Stimulated activated CD4-positive, alpha-beta T cell treated with anti-CD3 and anti-CD28 coated beads, Interleukin-1b, Interleukin-23, amount 100 ng/mL, for 48 hours (primary cell): ENCODE measurements around the gene TIMP3.

Source experiments
- DNase-seq: peaks from one replicate; pipeline ENCODE4 v3.0.0-alpha.2; 2020

The TIMP3 gene

GRCh38 chr22:32809786-32810554 lies 8.5 kb downstream of the TIMP3 start:
- no peak for DNase-seq

- no peak for DNase-seq
Observed at GRCh38 chr22:32810555-32811133, 9.1 kb downstream of the TIMP3 start.

GRCh38 chr22:32811788-32812545 lies 10.5 kb downstream of the TIMP3 start:
- no peak for DNase-seq

- DNase-seq: no peak
Observed at GRCh38 chr22:32814285-32814860, 12.9 kb downstream of the TIMP3 start.

- no peak for DNase-seq
Observed at GRCh38 chr22:32815059-32815458, 13.6 kb downstream of the TIMP3 start.

- DNase-seq: no peak
Observed at GRCh38 chr22:32815943-32816342, 14.4 kb downstream of the TIMP3 start.

- DNase-seq: no peak
Observed at GRCh38 chr22:32817137-32817730, 15.7 kb downstream of the TIMP3 start.

- no peak for DNase-seq
Observed at GRCh38 chr22:32818446-32819115, 17.1 kb downstream of the TIMP3 start.

- no peak for DNase-seq
Observed at GRCh38 chr22:32819120-32819519, 17.6 kb downstream of the TIMP3 start.

- DNase-seq: no peak
Observed at GRCh38 chr22:32820131-32821119, 18.9 kb downstream of the TIMP3 start.

GRCh38 chr22:32822179-32822877 lies 20.8 kb downstream of the TIMP3 start:
- no peak for DNase-seq

- DNase-seq: no peak
Observed at GRCh38 chr22:32823024-32823730, 21.7 kb downstream of the TIMP3 start.

GRCh38 chr22:32824531-32825312 lies 23.2 kb downstream of the TIMP3 start:
- DNase-seq: no peak

- DNase-seq: no peak
Observed at GRCh38 chr22:32826537-32826936, 25.0 kb downstream of the TIMP3 start.

- no peak for DNase-seq
Observed at GRCh38 chr22:32827049-32827602, 25.6 kb downstream of the TIMP3 start.

GRCh38 chr22:32828150-32828549 lies 26.6 kb downstream of the TIMP3 start:
- no peak for DNase-seq

GRCh38 chr22:32828561-32828960 lies 27.1 kb downstream of the TIMP3 start:
- no peak for DNase-seq

GRCh38 chr22:32829451-32829851 lies 27.9 kb downstream of the TIMP3 start:
- DNase-seq: no peak

GRCh38 chr22:32830473-32830872 lies 29.0 kb downstream of the TIMP3 start:
- no peak for DNase-seq
